Measurements from ENCODE around the gene CNTN5. TPM values are rescaled to one million over a fixed set of nuclear protein-coding genes. Genes with fewer than 3 reads are reported as not detected.

The CNTN5 gene
- total RNA-seq, 1 donor from 2014 or later, result not detected

GRCh38 chr11:99513368-99513767 is 492.6 kb downstream of the CNTN5 start:
- no peaks in the 10 kb centered on the region for H3K4me1 Mint-ChIP-seq (ENCODE audit: low read depth)
- H3K27ac Mint-ChIP-seq (ENCODE audit: unreplicated experiment), result no peak overlapping the region
- H3K9me3 Mint-ChIP-seq (ENCODE audit: low read depth), result peaks cover 3% of the 10 kb centered on the region
- peaks cover 1% of the 10 kb centered on the region for H3K27me3 Mint-ChIP-seq (ENCODE audit: low read depth)
- H3K4me3 Mint-ChIP-seq (ENCODE audit: unreplicated experiment), result no peak overlapping the region
- no peaks in the 10 kb centered on the region for H3K36me3 Mint-ChIP-seq (ENCODE audit: low read depth)
- no peak for DNase-seq (ENCODE audit: low spot score)
- TF ChIP-seq, protein P1, sequence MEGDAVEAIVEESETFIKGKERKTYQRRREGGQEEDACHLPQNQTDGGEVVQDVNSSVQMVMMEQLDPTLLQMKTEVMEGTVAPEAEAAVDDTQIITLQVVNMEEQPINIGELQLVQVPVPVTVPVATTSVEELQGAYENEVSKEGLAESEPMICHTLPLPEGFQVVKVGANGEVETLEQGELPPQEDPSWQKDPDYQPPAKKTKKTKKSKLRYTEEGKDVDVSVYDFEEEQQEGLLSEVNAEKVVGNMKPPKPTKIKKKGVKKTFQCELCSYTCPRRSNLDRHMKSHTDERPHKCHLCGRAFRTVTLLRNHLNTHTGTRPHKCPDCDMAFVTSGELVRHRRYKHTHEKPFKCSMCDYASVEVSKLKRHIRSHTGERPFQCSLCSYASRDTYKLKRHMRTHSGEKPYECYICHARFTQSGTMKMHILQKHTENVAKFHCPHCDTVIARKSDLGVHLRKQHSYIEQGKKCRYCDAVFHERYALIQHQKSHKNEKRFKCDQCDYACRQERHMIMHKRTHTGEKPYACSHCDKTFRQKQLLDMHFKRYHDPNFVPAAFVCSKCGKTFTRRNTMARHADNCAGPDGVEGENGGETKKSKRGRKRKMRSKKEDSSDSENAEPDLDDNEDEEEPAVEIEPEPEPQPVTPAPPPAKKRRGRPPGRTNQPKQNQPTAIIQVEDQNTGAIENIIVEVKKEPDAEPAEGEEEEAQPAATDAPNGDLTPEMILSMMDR (IDR thresholded peaks at IDR 0.05), result no peak

DNA sequence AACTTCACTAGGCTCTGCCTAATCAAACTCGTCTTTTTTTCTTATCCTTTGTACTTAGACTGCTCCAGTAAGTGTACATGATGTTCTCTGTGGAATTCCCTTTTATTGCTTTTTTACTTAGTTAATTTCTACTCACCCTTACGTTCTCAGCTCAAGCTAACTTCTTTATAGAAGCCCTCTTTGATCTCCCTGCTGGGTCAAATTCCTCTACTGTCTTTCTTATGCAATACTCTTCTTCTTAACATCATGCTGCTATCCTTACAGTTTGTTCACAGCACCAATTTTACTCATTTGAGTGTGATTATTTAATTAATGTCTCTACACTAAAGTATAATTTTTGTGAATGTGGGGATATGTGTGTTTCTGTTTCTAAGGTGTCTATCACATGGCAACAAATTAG is 498.3 kb downstream of the CNTN5 start:
- Mint-ChIP-seq H3K27ac (ENCODE audit: unreplicated experiment) (no peak overlapping the region), H3K4me1 (ENCODE audit: low read depth) (peaks cover 33% of the 10 kb centered on the region), H3K9me3 (ENCODE audit: low read depth) (no peaks in the 10 kb centered on the region), H3K36me3 (ENCODE audit: low read depth) (no peaks in the 10 kb centered on the region), H3K27me3 (ENCODE audit: low read depth) (peaks cover 1% of the 10 kb centered on the region), H3K4me3 (ENCODE audit: unreplicated experiment) (no peak overlapping the region)
- DNase-seq (ENCODE audit: low spot score), result no peak
- TF ChIP-seq, protein P1 (IDR thresholded peaks at IDR 0.05), result no peak

GRCh38 chr11:99522467-99523173 is 501.9 kb downstream of the CNTN5 start:
- no peak for DNase-seq (ENCODE audit: low spot score)
- H3K36me3 Mint-ChIP-seq (ENCODE audit: low read depth), result no peaks in the 10 kb centered on the region
- no peaks in the 10 kb centered on the region for H3K9me3 Mint-ChIP-seq (ENCODE audit: low read depth)
- no peaks in the 10 kb centered on the region for H3K27me3 Mint-ChIP-seq (ENCODE audit: low read depth)
- no peak overlapping the region for H3K4me3 Mint-ChIP-seq (ENCODE audit: unreplicated experiment)
- peak overlapping the region; percentile 69 for H3K27ac Mint-ChIP-seq (ENCODE audit: unreplicated experiment)
- peaks cover 42% of the 10 kb centered on the region for H3K4me1 Mint-ChIP-seq (ENCODE audit: low read depth)
- TF ChIP-seq, protein P1 (IDR thresholded peaks at IDR 0.05), result no peak

- H3K36me3 Mint-ChIP-seq (ENCODE audit: low read depth), result no peaks in the 10 kb centered on the region
- no peak for DNase-seq (ENCODE audit: low spot score)
- H3K27ac Mint-ChIP-seq (ENCODE audit: unreplicated experiment), result no peak overlapping the region
- H3K27me3 Mint-ChIP-seq (ENCODE audit: low read depth), result peaks cover 17% of the 10 kb centered on the region
- no peaks in the 10 kb centered on the region for H3K9me3 Mint-ChIP-seq (ENCODE audit: low read depth)
- TF ChIP-seq, protein P1 (IDR thresholded peaks at IDR 0.05), result no peak
- peaks cover 7% of the 10 kb centered on the region for H3K4me1 Mint-ChIP-seq (ENCODE audit: low read depth)
- H3K4me3 Mint-ChIP-seq (ENCODE audit: unreplicated experiment), result no peak overlapping the region
Measured at GRCh38 chr11:99531468-99531867, 510.7 kb downstream of the CNTN5 start.

DNA sequence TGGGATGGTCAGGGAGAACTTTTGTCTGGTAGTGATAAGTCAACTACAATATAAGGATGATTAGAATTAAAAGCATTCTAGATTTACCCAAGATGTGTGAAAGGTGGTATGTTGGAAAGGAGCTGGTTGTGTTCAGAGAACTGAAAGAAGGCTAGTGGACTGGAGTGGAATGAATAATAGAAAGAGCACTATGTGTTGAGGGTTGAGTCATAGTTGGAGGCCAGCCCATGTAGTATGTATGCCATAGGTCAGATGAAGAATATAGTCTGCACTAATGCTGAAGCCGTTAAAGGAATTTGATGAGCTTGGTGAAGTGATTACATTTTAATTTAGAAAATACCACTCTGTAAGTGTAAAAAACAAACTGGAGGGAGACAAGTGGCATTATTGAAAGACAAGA is 514.1 kb downstream of the CNTN5 start:
- no peaks in the 10 kb centered on the region for H3K4me1 Mint-ChIP-seq (ENCODE audit: low read depth)
- peaks cover 29% of the 10 kb centered on the region for H3K27me3 Mint-ChIP-seq (ENCODE audit: low read depth)
- H3K4me3 Mint-ChIP-seq (ENCODE audit: unreplicated experiment), result no peak overlapping the region
- H3K36me3 Mint-ChIP-seq (ENCODE audit: low read depth), result no peaks in the 10 kb centered on the region
- TF ChIP-seq, protein P1 (IDR thresholded peaks at IDR 0.05), result no peak
- H3K27ac Mint-ChIP-seq (ENCODE audit: unreplicated experiment), result no peak overlapping the region
- H3K9me3 Mint-ChIP-seq (ENCODE audit: low read depth), result no peaks in the 10 kb centered on the region
- no peak for DNase-seq (ENCODE audit: low spot score)

Measured in chondrocyte (in vitro differentiated cells).